Daoy (cell line): Measurements from ENCODE around the gene NBAS. TPM values are rescaled to one million over a fixed set of nuclear protein-coding genes. Genes with fewer than 3 reads are reported as not detected.

ENCODE experiments used
- DNase-seq: peaks from one replicate; pipeline ENCODE4 v3.0.0-alpha.2; 2015; ENCODE audit warnings: low read depth
- total RNA-seq: library from RNA; depleted of rRNA; stranded (reverse); fragments of >200 nt; shearing (Covaris generic); gene quantifications from 2 replicates; pipeline ENCODE4 v1.2.3, GENCODE V29; 2014

Gene NBAS
- total RNA-seq, 1 experiment from 2014 or later: 30.7 TPM

DNA sequence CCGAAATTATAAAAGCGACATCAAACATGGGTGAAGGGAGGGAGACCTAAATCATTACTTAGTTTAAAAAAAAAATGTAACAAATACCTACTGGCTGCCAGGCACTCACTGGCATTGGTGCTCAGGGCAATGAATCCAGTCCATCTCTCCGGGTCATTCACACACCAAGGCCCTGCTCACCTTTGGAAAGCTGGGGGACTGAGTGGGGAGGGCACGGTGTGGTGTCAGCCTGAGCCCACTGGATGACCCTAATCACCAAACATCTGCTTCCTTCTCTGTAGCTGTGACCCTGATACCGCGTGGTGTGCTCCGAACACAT is 30.2 kb upstream of the NBAS start:
- DNase-seq: no peak

DNA sequence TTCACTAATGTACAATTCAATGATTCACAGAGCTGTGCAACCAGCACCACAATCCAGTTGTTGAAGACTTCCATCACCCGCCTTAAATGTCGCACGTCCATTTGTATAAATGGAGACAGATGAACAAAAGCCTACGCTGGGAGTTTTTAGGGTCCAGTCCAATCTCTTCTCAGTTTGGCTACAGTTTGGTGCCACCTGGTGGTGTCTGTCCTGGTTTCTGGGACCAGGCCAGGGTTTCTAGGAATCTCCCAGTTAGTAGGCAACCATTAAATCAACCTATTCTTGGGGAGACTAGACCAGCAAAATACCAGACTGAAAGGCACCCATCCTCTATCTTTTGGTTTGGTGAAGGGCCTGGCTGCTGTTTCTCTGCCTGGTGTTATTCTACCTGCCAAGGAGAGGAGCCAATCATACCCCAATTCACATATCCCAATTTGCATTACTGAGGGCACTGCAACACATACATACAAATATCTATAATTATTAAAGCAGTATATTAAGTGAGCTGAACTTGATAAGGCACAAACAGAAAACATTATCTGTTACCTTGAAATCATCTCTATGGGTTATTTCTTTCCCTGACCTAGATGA is 27.3 kb upstream of the NBAS start:
- DNase-seq: peak; percentile 62

DNA sequence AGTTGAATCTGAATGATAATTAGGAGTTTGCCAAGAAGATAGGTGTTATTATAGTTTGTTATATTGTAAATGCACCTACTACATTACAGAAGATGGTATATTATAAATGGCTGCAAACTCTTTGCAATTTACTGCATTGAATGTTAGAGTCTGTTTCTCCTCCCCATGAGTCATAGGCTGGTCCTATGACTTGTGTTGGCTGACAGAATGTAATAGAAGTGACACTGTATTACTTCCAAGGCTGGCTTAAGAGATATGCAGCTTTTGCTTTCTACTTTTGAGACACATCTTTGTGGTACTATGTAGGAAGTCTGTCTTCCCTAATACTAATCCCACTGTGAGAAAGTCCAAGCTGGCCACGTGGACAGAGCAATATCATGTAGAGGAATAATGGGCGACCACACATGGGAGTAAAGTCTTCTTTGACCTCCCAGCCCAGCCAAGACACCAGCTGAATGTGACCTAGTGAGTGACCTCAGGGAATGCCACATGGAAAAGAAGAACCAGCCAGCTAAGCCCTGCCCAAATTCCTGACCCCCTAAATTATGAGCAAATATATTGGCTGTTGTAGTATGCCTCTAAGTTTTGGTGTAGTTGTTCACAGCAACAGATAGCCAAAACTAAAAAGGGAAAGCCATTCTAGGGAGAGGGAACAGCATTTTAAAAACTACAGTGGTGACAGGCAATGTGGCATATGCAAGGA is 23.8 kb upstream of the NBAS start:
- no peak for DNase-seq

DNA sequence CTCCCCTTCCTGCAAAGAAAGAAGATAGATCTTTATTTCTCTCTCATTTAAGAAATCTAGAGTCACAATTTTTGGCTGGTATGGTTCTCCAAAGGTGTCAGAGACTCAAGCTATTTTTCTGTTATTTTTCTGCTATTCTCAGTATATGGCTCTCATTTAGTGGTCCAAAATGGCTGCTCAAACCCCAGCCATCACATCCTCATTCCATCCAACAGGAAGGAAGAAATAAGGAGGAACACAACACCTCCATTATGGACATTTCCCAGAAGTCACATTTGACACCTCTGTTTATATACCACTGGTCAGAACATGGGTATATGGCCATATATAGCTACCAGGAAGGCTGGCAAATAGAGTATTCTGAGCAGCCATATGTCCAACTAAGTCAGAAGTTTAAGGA is 23.2 kb upstream of the NBAS start:
- no peak for DNase-seq

DNA sequence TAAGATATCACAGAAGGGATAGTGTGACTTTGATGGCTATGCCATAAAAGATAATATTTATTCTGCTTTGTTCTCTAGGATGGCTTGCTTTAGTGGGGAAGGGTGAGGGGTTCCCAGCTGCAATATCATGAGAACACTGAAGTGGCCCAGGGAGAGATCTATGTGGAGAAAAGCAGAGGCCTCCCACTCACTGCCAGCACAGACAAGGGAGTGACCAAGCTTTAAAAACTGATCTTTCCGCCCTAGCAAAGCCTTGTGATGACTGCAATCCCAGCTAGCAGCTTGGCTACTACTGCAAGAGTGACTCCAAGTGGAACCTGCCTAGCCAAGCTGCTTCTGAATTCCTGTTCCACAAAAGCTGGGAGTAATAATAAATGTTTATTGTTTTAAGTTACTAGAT is 22.7 kb upstream of the NBAS start:
- DNase-seq: no peak

DNA sequence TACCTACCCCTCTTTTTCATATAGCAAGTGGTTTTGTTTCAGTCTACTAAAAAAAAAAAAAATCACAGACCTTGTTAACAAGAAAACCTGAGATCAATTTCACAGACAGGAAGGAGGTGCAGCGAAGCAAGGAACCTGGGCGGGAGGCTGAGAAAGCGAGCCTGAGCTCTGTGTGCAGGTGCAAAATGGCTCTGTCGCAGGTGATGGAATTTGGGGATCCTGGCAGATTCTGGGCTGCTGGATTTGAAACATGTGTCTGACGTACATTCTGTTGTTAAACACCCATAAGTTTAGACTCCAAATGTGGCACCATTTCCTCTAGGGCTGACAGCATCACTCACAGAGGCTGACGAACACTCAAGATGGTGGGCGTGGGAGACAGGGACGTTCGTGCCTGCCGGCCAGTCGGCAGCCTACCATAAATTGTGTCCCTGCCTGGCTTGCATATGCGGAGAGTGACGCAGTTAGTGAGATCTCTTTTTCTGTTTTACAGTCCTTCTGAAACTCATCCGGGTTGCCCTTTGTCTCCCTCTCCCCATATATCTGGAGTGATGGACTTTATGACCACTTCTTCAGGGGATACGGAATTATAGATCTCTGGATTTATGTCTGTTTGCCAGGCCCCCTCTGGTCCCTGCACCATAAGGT is 21.7 kb upstream of the NBAS start:
- DNase-seq: no peak

DNA sequence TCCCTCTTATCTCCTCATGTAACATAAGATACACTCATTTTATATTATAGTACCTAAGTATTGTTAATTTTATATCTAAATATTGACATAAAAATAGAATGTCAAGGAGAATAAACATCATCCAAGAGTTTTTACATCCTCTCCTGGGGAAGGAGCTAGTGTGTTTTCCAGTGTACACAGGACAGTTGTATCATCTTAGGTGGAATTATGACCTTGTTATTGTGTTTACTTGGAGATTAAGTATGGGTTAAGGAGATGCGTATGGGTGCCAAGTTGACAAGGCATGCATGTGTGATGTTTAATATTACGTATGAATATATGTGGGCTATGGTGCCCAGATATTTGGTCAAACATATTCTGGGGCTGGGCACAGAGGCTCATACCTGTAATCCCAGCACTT is 19.3 kb upstream of the NBAS start:
- no peak for DNase-seq

DNA sequence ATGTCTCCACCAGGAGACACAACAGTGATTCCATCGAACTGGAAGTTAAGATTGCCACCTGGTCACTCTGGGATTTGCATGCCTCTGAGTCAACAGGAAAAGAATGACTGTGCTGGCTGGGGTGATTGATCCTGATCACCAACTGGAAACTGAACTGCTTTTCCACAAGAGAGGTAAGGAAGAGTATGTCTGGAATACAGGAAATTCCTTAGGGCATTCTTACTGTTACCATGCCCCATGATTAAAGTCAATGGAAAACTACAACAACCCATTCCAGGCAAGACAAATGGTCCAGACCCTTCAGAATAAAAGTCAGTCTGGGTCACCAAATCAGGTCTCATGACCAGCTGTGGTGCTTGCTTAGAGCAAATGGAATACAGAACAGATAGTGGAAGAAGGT is 18.5 kb upstream of the NBAS start:
- no peak for DNase-seq

DNA sequence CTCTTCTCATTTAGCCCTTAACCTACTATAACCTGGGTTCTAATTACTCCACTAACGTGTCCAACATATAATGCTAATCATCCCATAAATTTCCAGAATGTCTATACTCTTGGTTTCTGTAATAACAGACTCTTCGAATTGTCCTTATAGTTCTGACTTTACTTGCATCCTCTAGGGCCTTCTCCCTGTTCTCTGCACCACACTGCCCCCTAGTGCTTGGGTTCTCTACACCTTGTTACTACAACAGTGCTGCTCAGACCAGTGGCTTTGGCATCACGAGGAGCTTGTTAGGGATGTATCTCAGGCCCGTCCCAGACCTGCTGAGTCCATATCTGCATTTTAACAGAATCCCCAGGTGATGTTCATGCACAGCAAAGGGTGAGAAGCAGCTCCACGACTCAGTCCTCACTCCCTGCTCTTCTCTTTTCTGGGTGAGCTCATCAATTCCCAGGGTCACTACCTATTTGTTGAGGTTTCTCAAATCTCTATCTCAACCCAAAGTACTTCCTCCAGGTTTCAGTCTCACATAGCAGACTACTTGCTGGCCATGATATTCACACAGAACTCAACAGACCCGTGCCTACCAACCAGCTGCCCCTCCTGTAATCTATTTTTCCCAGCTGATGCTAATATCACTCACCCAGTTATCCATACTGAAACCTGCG is 16.1 kb upstream of the NBAS start:
- DNase-seq: peak; percentile 82

DNA sequence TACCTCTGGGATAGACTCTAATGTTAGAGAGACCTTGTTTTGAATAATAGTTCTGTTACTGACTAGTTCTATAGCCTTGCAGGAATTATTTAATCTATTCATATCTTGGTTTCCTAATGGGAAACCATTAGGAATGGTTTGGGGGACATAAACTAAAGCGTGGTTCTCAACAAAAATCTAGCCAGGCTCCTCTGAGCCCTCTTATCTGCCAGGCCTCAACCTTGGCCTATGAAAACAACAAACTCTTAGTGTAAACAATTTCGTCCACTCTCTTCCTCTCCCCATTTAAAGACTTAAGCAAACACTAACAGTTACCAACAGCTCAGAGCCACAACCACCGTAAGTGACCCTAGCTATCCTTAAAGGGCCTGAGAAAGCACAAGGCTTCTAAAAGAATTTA is 10.6 kb upstream of the NBAS start:
- DNase-seq: no peak

DNA sequence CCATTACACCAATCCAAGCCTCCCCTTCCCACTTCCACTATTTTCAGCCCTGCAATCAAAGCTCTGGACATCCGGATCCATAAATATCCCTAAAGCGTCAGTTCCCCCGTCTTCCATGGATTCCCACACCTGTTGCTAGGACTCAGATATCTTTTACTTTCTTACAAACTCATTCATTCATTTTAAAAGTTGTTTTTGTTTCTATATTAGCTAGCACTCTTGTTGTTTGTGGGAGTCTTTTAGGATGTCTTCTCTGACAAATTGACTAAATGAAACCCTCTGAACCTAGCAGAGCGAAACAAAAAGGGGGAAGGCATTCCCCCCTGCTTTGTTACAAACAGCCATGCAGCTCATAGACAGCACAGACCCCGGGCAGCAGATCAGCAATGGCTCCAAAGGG is 9.0 kb upstream of the NBAS start:
- no peak for DNase-seq

DNA sequence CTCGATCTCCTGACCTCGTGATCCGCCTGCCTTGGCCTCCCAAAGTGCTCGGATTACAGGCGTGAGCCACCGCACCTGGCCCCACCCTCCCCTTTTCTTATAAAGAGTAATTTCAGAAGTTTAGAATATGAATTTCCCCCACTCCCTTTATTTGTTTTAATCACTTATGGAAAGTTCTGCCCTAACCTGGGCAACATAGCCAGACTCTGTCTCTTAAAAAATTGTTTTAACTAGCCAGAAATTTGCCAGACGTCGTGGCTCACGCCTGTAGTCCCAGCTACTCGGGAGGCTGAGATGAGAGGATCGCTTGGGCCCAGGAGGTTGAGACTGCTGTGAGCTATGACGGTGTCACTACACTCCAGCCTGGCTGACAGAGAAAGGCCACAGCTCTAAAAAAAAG is 7.7 kb upstream of the NBAS start:
- no peak for DNase-seq

DNA sequence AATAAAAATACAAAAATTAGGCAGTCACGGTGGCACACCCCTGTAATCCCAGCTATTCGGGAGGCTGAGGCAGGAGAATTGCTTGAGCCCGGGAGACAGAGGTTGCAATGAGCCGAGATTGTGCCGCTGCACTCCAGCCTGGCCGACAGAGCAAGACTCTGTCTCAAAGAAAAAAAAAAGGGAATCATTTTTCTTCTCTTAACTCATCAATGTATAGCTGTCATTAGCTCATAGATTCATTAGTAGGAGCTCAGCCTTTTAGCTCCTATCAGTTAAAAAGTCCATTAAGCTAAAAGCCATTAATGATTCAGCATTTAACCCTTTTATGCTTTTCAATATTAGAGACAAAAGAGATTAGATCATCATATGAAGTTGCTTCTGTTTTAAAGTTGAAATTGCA is 5.8 kb upstream of the NBAS start:
- no peak for DNase-seq

DNA sequence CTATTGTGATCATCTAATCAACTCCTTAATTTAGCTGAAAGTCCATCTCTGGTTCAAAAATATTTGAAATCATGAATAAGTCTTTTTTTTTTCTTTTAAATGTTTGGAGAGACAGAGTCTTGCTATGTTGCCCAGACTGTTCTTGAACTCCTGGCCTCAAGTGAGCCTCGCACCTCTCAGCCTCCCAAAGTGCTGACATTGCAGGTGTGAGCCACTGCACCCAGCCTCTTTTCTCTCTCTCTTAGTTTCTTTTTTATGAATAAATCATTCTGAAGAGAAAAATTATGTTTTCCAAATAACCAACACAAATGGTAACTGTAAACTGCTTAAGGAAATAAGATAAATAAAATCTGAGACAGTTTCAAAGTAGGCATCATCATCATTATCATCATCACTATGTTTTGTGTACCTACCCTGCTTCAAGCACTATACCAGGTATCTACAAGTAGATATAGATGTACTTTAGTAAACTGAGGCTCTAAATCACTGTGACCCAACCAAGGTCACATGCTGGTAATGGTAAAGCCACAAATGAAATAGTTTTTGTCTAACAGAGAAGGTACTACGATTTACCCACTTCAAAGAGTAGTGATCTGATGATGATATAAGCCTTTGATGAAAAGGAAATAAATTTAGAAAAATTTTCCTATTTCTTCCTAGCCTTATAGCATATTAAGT is 5.0 kb upstream of the NBAS start:
- DNase-seq: no peak

DNA sequence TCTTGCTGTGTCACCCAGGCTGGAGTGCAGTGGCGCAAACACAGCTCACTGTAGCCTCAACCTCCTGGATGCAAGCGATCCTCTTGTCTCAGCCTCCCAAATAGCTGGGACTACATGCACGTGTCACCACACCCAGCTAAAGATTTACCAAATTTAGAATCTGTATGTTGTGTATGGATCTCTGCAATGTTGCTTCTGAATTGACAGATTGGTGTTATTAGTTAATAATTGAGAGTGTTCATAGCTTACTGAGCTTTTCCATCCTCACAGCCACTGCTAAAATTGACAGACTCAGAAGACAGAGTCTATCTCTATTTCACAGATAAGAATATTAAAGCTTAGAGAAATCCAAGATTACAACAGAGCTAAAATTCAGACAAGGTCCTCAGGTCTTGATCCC is 4.3 kb upstream of the NBAS start:
- no peak for DNase-seq

DNA sequence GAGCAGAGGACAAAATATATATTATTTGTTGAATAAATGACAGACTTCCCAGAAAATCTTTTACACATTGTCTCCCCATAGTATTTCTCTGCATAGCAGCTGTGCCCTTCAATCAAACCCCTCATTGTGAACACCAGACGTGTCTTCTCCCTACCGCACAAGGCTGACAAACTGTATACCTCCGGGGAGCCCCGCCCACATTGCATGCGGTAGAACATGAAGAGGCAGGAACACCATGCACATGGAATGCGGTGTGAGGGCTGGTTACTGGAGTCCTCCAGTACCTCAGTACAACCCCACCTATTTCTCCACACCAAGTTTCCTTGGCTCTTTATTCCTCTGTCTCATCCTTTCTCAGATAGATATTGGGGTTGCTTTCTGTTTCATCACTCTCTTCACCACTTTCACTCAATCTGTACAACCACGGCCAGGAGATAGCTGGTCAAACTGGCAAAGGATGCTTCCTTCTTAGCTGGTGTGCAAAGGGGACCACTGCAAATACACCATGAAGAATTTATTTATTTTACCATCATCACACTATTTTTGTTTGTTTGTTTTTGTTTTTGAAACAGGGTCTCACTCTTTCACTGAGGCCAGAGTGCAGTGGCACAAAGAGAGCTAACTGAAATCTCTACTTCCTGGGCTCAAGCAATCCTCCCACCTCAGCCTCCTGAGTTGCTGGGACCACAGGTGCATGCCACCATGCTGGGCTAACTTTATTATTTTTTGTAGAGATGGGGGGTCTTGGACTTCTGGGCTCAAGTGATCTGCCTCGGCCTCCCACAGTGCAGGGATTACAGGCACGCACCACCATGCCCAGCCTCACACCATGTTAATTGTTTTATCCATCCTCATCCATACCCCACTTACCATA is 2.3 kb upstream of the NBAS start:
- DNase-seq: no peak

DNA sequence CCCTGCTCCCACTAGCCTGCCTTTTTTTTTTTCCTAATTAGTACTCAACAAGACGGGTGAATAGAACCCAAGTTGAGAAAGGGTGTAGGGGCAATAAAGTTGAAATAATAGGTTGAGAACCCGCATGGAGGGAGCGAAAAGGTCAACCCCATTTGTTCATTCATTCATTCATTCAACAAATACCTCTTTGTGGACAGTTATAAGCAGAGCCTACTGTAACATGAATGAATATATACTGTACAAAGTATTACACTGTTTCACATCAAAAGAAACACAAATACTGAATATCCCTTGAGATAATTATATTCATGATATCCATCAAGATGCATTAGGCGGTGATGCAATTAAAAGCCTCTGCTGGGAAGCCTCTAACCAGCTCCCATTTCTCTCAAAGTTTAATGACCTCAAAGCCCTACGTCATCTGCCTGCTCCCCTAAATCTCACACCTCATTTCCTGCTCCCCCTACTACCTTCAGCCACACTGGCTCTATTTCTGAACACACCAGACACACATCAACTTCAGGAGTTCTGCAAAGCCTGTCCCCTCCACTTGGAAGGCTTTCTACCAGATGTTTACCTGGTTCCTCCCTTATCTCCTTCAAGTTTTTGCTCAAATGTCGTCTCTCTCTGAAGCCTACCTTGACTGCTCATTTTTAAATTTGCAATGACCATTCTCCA is 1.4 kb upstream of the NBAS start:
- DNase-seq: no peak

DNA sequence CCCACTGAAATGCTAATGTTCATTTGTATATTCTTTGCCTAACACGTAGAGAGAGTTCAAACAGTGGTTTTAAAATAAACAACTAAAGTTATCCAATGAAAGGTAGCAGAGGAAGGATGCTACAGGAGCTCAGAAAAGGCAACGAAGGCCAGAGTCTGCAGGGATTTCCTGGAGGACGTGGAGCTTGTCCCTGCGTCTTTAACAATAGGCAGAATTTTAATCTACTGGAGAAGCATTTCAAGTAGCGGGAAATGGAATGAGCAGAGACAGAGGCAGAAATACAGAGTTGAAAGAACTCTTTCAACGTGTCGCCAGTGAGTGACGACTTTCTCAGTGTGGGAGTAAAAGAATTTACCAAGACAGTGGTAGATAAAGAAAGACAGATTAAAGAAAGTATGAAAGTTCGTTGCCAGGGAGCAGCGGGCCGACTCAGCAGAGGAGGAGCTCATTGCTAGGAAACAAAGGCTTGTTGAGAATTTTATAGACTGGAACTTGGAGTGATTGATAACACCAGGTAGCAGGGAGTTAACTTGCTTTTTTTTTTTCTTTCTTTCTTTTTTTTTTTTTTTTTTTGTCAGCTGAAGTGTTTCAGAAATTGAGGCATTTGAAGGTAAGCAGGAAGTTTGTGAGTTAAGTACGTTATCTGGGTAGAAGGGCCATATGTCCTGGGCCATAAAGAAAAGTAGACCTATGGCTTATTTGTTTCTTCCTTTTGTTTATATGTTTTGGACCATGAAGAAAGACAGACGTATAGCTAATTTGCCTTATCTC is 625 bp upstream of the NBAS start:
- peak; percentile 29 for DNase-seq

DNA sequence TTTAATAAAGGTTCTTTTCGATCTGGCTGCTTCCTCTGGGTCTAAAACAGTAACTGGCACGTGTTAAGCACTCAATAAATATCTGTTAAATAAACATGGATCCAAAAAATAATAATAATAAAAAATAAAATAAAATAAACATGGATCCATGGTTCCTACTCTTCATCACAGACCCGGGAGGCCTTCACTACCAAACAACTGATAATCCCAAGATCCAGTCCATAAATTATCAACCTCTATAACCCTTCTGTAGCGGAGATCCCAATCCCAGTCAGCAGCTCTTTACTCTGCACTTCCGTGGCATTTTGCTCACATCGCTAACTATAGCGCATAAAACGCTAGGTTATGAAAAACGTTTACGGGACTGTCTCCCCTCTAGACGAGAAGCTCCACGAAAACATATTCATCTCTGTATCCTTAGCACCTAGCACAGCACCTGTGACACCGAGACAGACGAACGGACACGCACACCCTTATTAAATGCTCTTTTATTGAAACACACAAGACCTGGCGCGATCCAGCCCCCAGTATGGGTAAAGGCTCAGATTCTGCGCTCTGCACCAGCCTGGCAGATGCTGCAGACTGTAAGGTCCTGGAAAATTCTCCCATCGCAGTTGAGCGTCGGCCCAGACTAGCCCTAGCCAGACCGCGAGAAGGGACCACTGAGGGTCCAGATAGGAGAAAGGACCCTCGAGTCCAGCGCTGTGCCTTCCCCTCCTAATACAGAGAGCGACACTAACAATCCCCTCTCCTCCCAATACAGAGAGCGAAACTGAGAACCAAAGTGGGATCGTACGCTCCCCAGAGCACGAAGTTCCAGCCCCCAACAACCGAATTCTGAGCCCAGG is 770 bp downstream of the NBAS start:
- peak; percentile 28 for DNase-seq
